NT2/D1 (cell line): Measurements from ENCODE around the gene FKBP14.

Experiments
- YY1 ChIP-seq: IDR thresholded peaks from 2 replicates; pipeline ENCODE4 v1.6.1; 2011; ENCODE audit not compliant: insufficient read length, insufficient read depth
- ZNF274 ChIP-seq: IDR thresholded peaks from 2 replicates; pipeline ENCODE4 v1.6.1; 2011; ENCODE audit warnings: mild to moderate bottlenecking, low read depth, low read length

- TF ChIP-seq ZNF274 (no peak), YY1 (no peak)
Measured at GRCh38 chr7:30003098-30003497, 23.4 kb downstream of the FKBP14 start.
